SK-N-SH (cell line): ENCODE data around the gene ANXA11.
"Not testable (repeated sequence)": the region's sequence is repeated elsewhere in the genome, so short reads cannot be mapped to it uniquely, and the experiment has no call there.

Source experiments
- EP300 ChIP-seq, 2 experiments: IDR thresholded peaks; 2 replicates each; pipeline versions ENCODE4 v1.4.0 to v1.6.1; 2012; ENCODE audit warnings: borderline replicate concordance in 1 of 2, low read depth in 1 of 2, low read length in 1 of 2
- POLR2AphosphoS5 ChIP-seq: IDR thresholded peaks from 2 replicates; pipeline ENCODE4 v1.6.1; 2012; ENCODE audit warnings: low read depth, low read length
- TAF1 ChIP-seq: IDR thresholded peaks from 2 replicates; pipeline ENCODE4 v1.6.1; 2012; ENCODE audit warnings: low read depth, mild to moderate bottlenecking, low read length, moderate library complexity, borderline replicate concordance
- TEAD4 ChIP-seq: IDR thresholded peaks from 2 replicates; pipeline ENCODE4 v1.4.0; 2012; ENCODE audit warnings: mild to moderate bottlenecking, borderline replicate concordance; ENCODE audit not compliant: insufficient read depth
- TF ChIP-seq, protein P1 (sequence below): fragments of 150-350 bp; IDR thresholded peaks from 2 replicates; pipeline ENCODE4 v1.6.1; 2017; ENCODE audit warnings: antibody characterized with exemption, low read length, low read depth, borderline replicate concordance

DNA sequence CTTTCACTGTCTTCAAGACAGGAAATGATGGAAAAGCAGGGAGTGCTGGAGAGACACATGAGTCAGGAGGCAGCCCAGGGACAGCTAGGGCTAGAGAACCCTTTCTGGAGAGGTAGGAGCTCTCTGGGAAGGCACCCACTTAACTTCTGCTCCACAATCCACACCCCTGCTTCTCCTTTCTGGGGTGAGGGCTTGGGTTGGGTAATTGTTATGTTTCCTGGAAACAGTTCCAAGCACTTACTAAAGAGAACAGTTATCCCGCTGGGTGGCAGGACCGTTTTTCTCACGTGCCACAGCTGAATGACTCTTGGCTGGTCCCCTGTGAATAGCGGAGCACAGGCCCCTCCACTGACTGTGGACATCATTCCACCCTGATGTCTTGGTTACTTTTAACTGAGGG lies 44.6 kb upstream of the ANXA11 start:
- TF ChIP-seq, protein P1, sequence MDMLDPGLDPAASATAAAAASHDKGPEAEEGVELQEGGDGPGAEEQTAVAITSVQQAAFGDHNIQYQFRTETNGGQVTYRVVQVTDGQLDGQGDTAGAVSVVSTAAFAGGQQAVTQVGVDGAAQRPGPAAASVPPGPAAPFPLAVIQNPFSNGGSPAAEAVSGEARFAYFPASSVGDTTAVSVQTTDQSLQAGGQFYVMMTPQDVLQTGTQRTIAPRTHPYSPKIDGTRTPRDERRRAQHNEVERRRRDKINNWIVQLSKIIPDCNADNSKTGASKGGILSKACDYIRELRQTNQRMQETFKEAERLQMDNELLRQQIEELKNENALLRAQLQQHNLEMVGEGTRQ: not testable (repeated sequence)
- TF ChIP-seq POLR2AphosphoS5; TEAD4; TAF1; EP300 (IDR thresholded peaks at IDR 0.05; ENCODE audit: borderline replicate concordance in 1 of 2, low read depth in 1 of 2, low read length in 1 of 2): not testable (repeated sequence)
